ENCODE results near the gene PARN. TPM values are rescaled to one million over a fixed set of nuclear protein-coding genes. Genes with fewer than 3 reads are reported as not detected.
A peak's percentile ranks its signal among the peaks of the same experiment; 100 is the strongest.
"Not testable (repeated sequence)": the region's sequence is repeated elsewhere in the genome, so short reads cannot be mapped to it uniquely, and the experiment has no call there.

Gene PARN
- total RNA-seq, 2 donors from 2014 or later, result 19.5 to 26.0 TPM

DNA sequence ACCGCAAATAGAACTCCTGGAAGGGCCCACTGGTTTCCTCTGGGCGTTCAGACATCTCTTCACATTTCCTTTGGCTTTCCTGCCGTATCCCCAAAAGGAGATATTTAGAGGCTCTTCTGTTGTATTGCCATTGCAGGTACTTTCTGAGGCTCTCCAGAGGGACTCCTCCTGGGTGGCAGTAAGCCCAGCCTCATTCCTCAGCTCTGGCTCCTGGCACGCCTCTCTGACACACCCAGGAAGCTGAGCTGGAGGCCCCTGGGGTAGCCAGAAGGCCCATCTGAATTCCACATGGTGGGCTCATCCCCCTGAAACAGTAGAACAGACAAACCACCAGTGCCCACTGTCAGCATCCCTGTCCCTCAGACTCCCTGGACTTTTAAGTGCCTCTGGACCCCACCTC, 206.7 kb downstream of the PARN start:
- Histone ChIP-seq H3K27me3 (no peaks in the 10 kb centered on the region), H3K27ac (no peak overlapping the region), H3K4me1 (peaks cover 0 to 28% of the 10 kb centered on the region in 2 donors), H3K36me3 (no peaks in the 10 kb centered on the region), H3K9me3 (no peaks in the 10 kb centered on the region), H3K4me3 (no peak overlapping the region)
- DNase-seq (ENCODE audit: low spot score), result no peak
- TF ChIP-seq CTCF (IDR thresholded peaks at IDR 0.05), result no peak

DNA sequence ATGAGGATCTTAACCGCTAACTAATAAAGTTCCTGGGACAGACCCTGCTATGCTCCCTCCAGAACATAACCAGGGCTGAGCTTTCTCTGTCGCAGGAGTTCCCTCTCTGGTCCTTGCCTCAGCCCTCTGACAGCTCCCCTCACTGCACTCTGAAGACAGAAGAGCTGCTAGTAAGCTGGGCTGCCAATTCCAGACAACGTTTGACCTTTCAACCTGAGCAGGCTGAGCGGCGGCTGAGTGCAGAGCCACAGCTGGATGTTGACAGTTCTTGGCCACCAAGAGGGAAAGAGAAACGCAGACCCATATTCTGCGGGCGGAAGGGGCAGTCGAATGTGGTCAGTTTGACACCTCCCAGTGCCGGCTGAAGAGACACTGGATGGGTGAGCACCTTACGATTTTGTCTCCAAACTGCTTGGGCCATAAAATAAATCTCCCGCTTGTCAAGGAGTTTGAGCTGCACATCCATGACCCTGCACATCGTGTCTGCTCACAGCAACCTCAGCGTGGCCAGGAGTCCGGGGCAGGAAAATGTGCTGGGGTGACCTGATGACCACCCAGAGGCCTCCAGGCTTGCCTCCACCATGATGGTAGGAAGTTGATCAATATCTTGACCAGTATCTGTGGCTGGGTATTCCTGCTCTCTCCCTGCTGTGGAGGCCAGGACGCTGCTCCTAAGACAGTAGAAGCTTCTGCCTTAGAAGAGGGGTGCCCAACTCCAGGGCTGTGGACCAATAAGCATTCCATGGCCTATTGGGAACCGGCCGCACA, 209.2 kb downstream of the PARN start:
- Histone ChIP-seq H3K9me3 (no peaks in the 10 kb centered on the region), H3K27ac (no peak overlapping the region), H3K36me3 (no peaks in the 10 kb centered on the region), H3K4me1 (peaks cover 0 to 36% of the 10 kb centered on the region in 2 donors), H3K4me3 (no peak overlapping the region), H3K27me3 (no peaks in the 10 kb centered on the region)
- no peak for DNase-seq (ENCODE audit: low spot score)
- TF ChIP-seq CTCF (IDR thresholded peaks at IDR 0.05), result no peak

- Histone ChIP-seq H3K4me1 (peaks cover 0 to 36% of the 10 kb centered on the region in 2 donors), H3K27ac (peak overlapping the region in 1 of 2 donors; percentile 71)
- H3K36me3 ChIP-seq; H3K27me3 ChIP-seq; DNase-seq (ENCODE audit: low spot score); H3K4me3 ChIP-seq; H3K9me3 ChIP-seq: not testable (repeated sequence)
These were observed 209.8 kb downstream of the PARN start for GRCh38 chr16:14420243-14420642.

- H3K4me1 ChIP-seq, result peaks cover 0 to 36% of the 10 kb centered on the region in 2 donors
- no peak for TF ChIP-seq CTCF (IDR thresholded peaks at IDR 0.05)
- H3K27me3 ChIP-seq, result no peaks in the 10 kb centered on the region
- no peak overlapping the region for H3K4me3 ChIP-seq
- no peak for DNase-seq (ENCODE audit: low spot score)
- no peaks in the 10 kb centered on the region for H3K36me3 ChIP-seq
- H3K27ac ChIP-seq, result peak overlapping the region in 1 of 2 donors; percentile 71
- H3K9me3 ChIP-seq, result no peaks in the 10 kb centered on the region
These were observed 210.2 kb downstream of the PARN start for GRCh38 chr16:14419817-14420216.

DNA sequence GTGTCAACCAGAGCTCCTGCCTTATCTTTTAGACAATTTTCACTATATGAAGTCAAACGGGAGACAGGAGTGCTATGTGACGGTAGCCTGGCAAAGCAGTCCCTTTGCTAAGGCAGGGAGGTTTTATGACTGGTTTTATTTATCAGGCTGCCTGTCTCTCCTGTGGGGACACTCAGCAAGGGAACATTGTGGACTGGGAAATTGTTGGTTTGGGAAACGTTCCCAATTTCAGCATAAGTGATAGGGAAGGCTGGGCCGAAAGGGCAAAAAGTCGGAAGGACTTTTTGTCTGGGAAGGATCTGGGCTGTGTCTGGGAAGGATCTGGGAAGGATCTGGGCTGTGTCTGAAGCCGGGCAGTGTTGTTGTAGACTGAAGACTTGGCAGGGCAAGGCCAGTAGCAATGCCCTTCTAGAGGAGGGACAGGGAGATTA, 211.2 kb downstream of the PARN start:
- no peak for TF ChIP-seq CTCF (IDR thresholded peaks at IDR 0.05)
- Histone ChIP-seq H3K27me3 (no peaks in the 10 kb centered on the region), H3K9me3 (no peaks in the 10 kb centered on the region), H3K4me3 (peak overlapping the region in 1 of 2 donors; percentile 21), H3K27ac (peak overlapping the region; percentile 71 to 87), H3K4me1 (peaks cover 0 to 36% of the 10 kb centered on the region in 2 donors), H3K36me3 (no peaks in the 10 kb centered on the region)
- peak; percentile 75 for DNase-seq (ENCODE audit: low spot score)

DNA sequence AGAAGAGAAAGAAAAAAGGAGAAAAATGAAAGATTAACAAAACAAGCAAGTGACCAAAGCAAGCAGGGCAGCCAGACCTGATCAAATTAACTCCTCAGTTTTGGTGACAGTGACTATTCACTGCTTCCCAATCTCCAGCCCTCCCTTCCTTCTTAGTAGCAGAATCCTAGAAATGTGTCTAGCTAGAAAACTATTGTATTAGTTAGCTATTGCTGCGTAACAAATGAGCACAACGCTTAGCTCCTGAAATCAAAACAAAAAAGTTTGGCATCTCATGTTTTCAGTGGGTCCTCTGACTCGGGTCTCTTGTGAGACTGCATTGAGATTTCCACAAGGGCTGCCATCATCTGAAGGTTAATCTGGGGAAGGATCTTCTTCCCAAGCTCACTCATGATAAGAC, 213.9 kb downstream of the PARN start:
- no peaks in the 10 kb centered on the region for H3K36me3 ChIP-seq
- no peaks in the 10 kb centered on the region for H3K9me3 ChIP-seq
- TF ChIP-seq CTCF (IDR thresholded peaks at IDR 0.05), result no peak
- no peak overlapping the region for H3K4me3 ChIP-seq
- H3K4me1 ChIP-seq, result peaks cover 0 to 34% of the 10 kb centered on the region in 2 donors
- H3K27me3 ChIP-seq, result no peaks in the 10 kb centered on the region
- H3K27ac ChIP-seq, result no peak overlapping the region
- no peak for DNase-seq (ENCODE audit: low spot score)
